A549 (cell line): ENCODE results near the gene F8A1.

Source experiments
- ESRRA ChIP-seq: fragments of 150-350 bp; IDR thresholded peaks from 2 replicates; pipeline ENCODE4 v1.6.1; 2014; ENCODE audit warnings: mild to moderate bottlenecking, low read length, borderline replicate concordance
- FOSL2 ChIP-seq, 2 experiments: fragments of 450-650 bp in 1 of 2; fragments of >200 bp in 1 of 2; sonication (Bioruptor Twin) in 1 of 2; formaldehyde crosslinking; IDR thresholded peaks; 2 replicates each; pipeline versions ENCODE4 v1.5.0 to v1.6.1; 2016 to 2020; ENCODE audit warnings: mild to moderate bottlenecking in 1 of 2, moderate library complexity in 1 of 2
- TF ChIP-seq, protein P1 (sequence below): fragments of >200 bp; sonication (Bioruptor Twin); formaldehyde crosslinking; IDR thresholded peaks from 3 replicates; pipeline ENCODE4 v1.5.1; 2016
- TF ChIP-seq, protein P2 (sequence below): fragments of 450-650 bp; IDR thresholded peaks from 2 replicates; pipeline ENCODE4 v1.6.1; 2014; ENCODE audit warnings: antibody characterized with exemption

DNA sequence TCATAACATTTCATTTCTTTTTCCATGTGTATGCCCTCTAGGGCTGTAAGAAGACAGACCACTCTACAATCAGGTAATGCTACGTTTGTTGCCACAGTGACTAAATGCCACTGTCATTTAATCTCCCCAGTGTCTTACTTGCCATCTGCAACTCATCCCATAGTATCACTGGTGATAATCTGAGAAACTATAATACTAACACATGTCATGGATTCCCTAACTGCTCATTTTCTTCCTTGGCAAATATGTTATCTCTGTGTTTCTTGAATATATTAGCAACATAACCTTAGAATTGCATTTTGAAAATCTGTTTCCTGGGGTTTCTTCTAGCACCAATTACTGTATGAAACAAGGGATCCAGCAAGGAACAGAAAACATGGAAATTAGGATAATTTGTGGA, 6.1 kb downstream of the F8A1 start:
- TF ChIP-seq ESRRA (no peak), FOSL2 (IDR thresholded peaks at IDR 0.05) (no peak), FOSL2 (CRISPR knock-in tag; IDR thresholded peaks at IDR 0.05) (no peak)
- TF ChIP-seq, protein P1, sequence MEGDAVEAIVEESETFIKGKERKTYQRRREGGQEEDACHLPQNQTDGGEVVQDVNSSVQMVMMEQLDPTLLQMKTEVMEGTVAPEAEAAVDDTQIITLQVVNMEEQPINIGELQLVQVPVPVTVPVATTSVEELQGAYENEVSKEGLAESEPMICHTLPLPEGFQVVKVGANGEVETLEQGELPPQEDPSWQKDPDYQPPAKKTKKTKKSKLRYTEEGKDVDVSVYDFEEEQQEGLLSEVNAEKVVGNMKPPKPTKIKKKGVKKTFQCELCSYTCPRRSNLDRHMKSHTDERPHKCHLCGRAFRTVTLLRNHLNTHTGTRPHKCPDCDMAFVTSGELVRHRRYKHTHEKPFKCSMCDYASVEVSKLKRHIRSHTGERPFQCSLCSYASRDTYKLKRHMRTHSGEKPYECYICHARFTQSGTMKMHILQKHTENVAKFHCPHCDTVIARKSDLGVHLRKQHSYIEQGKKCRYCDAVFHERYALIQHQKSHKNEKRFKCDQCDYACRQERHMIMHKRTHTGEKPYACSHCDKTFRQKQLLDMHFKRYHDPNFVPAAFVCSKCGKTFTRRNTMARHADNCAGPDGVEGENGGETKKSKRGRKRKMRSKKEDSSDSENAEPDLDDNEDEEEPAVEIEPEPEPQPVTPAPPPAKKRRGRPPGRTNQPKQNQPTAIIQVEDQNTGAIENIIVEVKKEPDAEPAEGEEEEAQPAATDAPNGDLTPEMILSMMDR = no peak
- TF ChIP-seq, protein P2, sequence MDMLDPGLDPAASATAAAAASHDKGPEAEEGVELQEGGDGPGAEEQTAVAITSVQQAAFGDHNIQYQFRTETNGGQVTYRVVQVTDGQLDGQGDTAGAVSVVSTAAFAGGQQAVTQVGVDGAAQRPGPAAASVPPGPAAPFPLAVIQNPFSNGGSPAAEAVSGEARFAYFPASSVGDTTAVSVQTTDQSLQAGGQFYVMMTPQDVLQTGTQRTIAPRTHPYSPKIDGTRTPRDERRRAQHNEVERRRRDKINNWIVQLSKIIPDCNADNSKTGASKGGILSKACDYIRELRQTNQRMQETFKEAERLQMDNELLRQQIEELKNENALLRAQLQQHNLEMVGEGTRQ = no peak
